NCI-H510A treated with DMSO at 0.1 percent for 48 hours (cell line): ENCODE data around the gene LHB.

Experiments
- DNase-seq: peaks from one replicate; lab custom pipeline; 2025; lab: John Stamatoyannopoulos, UW

The LHB gene

DNA sequence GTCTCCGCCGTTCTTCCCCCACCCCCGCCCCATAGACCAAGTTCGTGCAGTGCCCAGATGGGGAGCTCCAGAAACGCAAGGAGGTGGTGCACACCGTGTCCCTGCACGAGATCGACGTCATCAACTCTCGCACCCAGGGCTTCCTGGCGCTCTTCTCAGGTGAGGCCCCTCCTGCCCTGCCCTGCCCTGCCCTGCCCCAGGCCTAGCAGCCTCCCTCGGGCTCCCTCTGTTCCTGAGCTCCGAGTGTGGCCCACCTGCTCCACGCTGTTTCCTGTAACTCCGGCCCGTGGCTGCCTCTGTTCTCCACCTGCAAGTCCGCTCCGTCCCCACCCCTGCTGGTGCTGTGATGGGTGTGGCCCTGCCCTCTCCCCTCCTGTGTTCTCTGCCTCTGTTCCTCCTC lies 6.4 kb downstream of the LHB start:
- no peak for DNase-seq

DNA sequence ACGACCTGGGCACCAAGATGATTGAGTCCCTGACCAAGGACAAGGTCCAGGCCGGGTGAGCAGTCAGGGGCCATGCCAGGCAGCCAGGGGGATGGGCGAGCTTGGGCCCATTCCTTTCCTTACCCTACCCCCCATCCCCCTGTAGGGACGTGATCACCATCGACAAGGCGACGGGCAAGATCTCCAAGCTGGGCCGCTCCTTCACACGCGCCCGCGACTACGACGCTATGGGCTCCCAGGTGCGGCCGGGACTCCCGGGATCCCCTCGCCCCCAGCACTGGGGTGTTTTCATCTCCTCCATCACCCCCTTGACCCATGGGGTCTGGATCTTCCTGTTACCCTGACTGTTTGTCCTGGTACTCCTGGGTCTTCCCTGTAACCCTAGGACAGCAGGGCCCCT lies 7.1 kb downstream of the LHB start:
- DNase-seq: no peak

DNA sequence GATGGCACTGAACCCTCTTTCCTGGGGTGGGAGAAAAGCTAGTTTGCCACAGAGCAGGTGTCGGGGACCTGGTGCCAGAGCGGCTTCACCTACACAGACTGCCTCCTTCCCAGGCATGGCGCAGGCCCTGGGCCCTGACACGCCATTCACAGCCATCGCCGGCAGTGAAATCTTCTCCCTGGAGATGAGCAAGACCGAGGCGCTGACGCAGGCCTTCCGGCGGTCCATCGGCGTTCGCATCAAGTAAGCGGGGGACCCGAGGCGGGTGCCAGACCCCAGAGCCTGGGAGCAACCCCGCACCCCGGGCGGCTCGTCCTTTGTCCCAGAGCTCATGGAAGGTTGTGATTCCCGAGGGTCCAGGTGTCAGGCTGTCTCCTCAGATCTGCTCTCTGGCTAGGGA lies 10.0 kb downstream of the LHB start:
- no peak for DNase-seq

DNA sequence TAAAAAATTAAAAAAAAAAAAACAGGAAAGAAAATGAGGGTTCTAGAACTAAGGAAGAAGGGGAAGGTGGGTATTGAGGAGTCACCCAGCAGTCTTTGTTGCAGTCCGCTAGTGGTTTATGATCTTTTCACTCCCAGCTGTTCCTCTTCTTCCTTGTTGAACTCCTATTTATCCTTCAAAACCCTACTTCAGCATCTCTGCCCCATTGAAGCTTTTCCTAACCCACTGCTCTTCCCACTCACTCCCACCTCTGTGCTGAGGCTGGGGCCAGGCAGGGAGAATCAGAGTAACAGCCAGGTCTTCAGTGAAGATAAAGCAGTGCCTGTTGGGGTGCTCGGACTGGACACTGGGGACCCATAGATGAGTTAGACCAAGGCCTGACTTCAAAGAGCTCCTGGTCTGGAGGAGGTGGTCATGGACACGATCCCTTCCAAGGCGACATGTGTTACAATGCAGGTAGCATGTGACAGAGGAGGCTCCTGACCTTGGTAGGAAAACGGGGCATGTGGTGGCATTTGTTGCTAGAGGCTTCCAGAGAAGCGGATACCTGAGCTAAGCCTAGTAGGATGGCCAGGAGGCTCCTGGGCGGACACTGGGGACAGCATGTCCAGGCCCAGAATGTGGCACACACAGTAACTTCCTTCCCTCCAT lies 11.8 kb downstream of the LHB start:
- DNase-seq: no peak

DNA sequence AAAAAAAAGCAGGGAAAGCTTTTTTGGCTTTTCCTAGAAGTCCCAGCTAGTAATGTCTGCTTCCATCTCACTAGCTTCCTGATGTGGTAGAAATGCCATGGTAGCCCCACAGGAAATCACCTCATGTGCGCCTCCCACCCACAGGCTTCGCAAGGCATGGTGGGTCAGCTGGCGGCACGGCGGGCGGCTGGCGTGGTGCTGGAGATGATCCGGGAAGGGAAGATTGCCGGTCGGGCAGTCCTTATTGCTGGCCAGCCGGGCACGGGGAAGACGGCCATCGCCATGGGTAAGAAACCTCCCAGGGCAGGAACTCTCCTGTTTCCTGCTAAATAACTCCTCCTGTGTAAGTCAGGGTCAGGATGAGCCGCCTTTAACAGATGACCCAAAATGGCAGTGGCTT lies 12.8 kb downstream of the LHB start:
- DNase-seq: no peak

DNA sequence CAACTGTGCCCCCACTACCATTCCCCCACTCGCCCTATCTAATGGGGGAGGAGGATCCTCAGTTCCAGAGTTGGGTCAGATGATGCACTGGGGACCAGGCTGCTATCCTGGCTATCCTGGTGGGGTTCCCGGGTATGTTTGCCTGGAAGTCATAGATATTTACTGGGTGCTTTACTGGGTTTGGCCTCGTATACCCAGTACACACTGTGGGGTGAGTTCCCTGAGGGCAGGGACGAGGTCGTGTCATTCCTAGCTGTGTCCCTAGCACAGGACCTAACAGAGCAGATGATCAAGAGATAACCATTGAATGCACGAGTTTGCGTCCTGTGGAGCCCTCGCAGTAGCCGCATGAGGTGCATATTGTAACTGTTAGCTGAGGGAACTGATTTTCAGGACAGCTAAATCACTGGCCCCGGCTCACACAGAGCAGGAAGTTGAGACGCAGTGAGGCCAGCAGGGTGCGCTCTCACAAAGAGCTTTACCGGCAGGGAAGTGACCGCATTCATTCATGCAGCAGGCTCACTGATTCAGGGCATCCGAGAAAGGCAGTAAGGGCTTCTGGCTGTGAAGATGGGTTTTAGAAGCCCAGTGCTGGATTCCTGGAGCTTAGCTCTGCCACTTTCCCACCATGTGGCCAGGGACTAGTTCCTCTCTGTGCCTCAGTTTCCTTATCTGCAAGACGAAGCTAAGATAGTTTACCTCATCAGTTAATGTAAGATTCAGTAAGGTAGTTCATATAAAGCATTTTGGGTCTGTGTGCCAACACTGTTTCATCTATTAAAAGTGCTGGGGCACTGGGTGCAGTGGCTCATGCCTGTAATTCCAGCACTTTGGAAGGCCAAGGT lies 17.2 kb downstream of the LHB start:
- no peak for DNase-seq

DNA sequence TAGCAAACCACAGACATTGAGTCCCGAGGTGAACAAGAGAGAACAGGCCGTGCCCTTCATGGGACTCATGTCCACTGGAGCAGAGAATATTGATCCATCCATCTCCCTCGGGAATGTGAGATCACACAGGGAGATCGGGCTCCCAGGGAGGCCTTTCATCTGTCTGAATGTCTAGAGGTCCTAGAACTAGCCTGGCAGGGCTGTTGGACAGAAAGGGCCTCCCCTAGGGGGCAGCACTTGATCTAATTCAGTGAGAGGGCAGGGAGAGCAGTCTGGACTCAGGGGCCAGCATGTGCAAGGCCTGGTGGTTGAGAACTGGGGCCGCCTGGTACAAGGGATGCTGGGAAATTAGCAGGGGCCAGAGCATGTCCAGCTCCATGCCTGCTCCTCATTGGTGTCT lies 18.9 kb downstream of the LHB start:
- peak; percentile 19 for DNase-seq

DNA sequence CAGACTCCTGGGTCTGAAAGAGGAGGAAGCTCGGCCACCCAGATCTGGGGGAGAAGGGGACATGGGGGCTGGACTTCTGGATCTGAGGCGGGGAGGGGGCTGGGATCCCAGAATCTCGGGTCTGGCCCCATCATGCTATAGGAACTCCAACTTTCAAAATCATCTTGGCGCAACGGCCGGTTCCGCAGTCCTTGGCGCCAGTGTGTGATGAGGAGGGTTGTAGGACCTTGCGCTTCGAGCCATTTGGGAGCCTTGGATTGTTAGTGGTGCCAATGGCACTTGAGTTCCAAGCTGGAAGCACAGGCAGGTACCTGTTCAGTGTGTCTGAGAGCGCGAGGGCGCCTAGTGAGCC lies 22.9 kb downstream of the LHB start:
- no peak for DNase-seq

DNA sequence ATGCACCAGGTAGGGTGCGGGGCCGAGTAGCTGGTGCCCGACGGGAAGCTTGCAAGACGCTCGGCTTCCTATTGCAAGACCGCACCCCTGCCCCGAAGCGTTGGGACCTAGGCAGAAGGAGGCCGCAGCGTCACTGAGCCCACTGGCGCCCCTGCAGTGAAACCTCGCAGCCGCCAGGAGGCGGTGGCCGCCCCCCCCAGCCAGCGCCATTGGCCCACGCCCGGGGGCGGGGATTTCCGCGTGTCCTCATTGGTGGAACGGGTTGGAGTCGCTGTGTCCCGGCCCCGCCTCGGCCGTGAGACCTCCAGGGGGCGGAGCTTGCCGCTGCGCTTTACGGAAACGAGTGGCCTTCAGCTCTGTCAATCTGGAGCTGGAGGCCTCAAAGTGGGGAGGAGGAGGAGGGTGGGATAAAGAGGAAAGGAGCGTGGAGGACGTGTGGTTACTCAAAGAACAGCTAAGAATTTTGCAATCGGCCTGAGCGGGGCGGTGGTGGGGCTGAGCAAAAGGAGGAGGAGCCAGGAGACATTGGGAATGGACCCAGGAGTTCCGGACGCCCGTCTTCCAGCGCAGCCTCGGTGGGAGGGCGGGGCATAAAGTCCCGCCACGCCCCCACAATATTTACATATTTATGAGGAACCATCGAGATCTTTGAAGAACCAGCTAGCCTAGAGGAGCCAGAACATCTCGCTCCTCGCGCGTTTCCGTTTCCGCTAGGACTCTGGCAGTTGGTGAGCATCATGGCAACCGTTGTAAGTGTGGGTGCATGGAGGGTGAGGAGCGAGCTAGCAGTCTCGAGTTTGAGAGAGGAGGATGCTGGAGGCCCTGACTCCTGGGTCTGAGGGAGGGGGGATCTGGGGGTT lies 23.5 kb downstream of the LHB start, which contains the start of the genes GYS1 and RUVBL2:
Gene GYS1, minus strand, starts transcription at position 135 of the 860 bp plus-strand sequence. CDS start 197 bp downstream, outside the sequence.
Gene RUVBL2, plus strand, starts transcription at position 713 of the 860 bp plus-strand sequence. Its CDS starts 25 bp downstream, at position 738.
- peak; percentile 99 for DNase-seq

DNA sequence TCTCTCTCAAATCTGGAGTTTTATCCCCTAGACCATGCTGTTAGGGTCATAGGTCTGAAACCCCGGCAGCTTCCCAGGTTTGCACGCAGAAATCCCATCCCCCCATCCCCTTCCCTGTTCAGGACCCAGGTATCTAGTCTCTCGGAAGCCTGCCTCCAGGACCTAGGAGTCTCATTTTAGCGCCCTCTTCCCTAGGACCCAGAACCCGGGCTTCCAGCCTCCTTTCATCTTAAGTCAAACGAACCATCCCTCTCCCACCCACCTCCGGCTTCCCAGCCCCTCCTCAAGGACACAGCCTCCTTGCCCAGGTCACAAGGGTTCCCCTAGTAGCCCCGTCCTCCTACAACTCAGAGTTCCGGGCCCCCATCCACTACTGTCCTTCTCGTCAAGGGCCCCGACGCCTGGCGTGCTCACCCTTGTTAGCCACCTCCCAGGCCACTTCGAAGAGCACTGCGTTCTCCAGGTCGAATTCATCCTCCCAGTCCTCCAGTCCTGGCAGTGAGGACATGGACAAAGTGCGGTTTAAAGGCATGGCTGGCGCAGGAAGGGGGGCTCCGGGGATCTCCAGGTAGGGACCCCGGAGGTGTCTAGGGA lies 24.2 kb downstream of the LHB start:
- no peak for DNase-seq

DNA sequence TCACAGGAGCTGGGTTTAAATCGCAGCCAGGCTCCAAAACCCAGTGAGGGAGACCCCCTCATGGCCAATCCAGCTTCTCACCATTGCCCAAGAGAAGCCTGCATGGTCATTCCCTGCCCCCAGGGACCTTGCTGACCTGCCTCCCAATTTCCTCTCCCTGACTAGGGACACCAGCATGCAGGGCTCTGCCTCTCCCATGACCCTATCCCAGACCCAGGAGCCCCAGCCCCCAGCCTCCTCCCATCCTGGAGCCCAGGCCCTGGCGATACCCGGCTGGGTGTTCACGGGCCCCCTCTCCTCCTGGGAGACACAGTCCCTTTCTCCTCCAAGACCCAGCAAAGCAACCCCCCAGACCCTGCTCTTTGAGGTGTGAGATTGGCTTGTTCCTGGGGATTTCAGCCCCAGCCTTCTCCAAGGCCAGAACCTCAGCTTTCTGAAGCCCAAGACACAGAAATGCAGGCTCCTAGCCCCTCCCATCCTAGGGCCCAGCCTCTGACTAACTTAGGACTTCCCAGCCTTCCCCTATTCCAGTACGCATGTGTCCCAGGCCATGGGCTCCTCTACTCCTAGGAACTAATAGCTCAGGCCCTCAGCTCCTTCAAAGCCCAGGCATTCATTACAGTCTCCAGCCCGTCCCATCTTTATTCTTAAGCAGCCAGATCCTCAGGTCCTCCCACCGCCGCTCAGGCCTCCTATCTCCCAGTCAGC lies 24.9 kb downstream of the LHB start:
- DNase-seq: no peak

DNA sequence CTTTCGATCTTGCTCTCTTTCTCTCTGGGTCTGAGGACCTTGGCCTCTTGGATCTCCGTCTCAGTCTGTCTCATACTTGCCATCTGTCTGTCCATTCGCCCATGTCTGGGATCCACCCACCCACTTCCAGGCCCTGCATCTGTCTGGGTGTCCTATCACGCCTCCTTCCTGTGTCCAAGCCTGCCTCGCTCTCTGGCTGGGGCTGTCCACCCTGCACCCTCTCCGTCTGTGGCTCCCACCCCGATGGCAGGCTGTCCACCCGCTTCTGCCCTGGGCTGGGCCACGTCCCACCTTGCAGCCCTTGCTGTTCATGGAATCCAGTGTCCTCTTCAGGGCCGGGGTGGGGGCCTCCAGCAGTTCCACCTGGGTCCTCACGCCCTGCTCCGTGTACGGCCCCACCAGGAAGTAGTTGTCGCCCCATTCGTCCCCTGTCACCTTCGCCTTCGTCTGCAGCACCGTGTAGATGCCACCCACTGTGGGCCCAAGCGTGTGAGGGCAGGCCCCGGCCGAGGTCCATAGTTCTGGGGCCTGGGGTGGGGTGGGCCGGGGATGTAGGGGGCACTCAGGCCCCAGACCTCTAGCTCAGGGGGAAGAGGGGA lies 25.8 kb downstream of the LHB start:
- DNase-seq: no peak

DNA sequence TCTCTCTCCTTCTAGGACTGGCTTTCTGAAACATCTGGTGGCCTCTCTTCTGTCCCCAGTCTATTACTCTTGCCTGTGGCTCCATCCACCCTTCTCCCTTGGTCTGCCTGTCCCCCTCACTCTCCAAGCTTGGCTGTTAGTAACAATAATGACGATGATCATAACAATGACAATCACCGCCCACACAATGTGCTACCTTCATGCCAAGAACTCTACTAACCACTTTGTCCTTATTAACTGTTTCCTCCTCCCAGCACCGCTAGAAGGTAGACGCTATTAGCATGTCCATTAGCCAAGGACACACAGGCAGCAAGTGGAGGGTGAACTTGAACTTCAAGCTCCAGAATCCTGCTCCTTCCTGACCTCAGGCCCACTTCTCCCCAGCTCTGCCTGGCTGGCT lies 26.5 kb downstream of the LHB start:
- DNase-seq: no peak

DNA sequence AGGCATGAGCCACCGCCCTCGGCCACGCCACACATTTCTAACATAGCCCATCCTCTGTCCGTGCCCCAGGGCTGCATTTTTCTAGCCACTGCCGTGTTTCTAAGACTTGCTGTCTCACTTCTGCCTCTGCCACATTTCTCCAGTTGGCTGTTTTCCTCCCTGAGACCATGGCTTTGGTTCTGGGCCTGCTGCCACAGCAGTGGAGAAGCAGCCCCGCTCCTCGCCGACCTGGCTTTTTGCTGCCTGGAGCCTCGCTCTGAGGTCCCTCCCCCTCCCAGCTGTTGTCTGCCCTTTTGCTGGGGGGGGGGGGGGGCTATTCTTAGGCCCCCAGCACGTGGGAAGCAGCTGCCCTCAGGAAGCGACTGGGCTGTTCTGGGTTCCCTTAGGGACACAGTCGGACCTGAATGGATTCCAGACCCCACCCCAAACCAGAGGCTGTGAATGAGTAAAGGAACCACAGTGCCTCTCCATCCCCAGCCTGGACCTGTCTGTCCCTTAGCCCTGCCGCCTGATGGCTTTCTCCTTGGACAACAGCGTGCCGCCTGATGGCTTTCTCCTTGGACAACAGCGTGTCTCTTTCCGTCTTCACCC lies 27.1 kb downstream of the LHB start:
- DNase-seq: no peak

DNA sequence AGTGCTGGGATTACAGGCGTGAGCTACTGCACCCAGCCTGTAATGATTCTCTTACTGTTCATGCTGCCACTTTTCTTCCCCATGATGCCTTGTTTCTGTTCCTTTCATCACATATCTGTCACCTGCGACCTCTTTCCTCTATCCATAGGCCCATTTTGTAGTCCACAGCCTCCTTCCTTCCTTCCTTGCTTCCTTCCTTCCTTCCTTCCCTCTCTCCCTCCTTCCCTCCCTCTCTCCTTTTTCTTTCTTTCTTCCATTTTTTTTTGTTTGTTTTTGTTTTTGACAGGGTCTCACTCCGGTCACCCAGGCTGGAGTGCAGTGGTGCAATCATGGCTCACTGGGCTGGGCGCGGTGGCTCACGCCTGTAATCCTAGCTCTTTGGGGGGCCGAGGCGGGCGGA lies 28.0 kb downstream of the LHB start:
- DNase-seq: no peak

DNA sequence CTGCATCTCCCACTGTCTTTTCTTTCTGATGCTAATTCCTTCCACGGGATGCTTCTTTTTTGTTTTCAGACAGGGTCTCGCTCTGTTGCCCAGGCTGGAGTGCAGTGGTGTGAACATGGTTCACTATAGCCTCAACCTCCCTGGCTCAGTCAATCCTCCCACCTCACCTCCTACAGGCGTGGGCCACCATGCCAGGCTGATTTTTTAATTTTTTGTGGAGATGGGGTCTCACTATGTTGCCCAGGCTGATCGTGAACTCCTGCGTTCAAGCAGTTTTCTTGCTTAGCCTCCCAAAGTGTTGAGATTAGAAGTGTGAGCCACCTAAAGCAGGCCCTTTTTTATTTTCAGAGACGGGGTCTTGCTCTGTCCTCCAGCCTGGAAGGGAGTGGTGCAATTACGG lies 28.6 kb downstream of the LHB start:
- no peak for DNase-seq

DNA sequence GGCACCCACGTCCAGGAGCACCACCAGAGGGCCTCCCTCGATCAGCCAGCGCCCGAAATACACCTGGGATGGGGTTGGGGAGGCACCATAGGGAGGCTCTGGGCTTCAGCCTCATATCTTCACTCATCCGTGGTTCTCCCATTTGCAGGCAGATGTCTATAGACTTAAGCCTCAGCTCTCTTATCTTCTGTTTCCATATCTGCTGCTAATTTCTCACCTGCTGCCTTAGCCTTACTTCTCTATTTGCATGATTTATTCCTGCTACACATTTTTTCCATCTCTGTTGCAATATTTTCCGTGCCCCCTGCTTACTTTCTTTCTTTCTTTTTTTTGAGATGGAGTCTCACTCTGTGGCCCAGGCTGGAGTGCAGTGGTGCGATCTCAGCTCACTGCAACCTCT lies 29.6 kb downstream of the LHB start:
- no peak for DNase-seq

DNA sequence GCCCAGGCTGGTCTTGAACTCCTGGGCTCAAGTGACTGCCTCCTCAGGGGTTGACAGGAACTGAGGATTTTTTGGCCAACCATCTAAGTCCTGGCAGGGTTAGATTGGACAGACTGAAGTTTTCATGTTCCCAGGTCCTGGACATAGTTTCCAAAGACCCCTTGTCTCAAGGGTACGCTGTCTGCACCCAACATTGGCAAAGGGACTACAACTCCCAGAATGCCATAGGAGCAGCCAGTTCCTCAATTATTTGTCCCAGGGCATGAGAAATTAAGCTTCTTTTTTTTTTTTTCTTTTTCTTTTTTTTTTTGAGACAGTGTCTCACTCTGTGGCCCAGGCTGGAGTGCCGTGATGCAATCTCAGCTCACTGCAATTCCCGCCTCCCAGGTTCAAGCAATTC lies 30.7 kb downstream of the LHB start:
- DNase-seq: no peak

DNA sequence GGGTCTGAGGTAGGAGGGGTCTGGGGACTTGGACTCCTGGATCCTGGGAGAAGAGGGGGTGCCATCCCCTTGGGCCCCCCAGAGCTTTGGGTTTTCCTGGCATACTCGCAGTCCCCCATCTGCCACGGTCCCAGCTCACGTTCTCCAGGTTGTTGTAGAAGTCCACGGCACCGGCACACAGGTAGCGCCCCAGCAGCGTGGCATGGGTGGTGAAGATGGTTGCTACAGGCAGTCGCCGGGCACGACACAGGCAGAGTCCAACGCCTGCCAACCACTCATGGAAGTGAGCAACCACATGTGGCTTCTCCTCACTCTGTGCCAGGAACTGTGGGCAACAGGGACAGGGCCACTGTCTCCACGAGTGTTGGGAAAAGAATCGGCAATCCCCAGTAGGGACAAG lies 31.2 kb downstream of the LHB start:
- DNase-seq: no peak

DNA sequence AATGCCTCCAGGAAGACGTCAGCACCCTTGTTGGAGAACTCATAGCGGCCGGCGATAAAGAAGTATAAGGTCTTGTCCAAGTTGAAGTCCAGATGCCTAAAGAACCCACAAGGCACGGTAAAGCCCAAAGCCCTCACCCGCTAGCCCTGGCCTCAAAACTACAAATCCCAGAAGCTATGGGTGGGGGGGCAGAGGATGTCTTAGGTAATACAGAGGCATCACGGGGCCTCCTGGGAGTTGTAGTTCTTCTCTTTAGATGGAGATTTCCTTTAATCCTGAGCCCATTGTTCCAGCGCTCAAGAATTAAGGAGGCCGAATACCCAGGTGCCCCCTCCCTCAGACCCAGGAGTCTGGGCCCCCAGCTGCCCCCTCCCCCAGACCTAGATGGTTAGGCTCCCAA lies 34.6 kb downstream of the LHB start:
- DNase-seq: no peak

DNA sequence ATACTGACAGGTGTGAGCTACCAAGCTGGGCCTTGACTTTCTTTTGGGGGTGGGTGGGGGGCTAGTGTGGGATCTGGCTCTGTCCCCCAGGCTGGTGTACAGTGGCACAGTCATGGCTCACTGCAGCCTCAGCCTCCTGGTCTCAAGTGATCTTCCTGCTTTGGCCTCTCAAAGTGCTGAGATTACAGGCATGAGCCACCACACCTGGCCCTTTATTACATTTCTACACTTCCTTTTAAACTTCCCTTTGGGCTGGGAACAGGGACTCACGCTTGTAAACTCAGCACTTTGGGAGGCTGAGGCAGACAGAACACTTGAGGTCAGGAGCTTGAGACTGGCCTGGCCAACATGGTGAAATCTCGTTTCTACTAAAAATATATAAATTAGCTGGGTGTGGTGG lies 39.8 kb downstream of the LHB start:
- DNase-seq: no peak
